Stimulated activated memory B cell treated with anti-CD40 and anti-IgM and Interleukin-4, amounts not matched to agents 10 μg/mL and 1 μg/mL and 100 μg/mL, for 72 hours (primary cell): ENCODE results near the gene CACNA2D4.

ENCODE experiments used
- ATAC-seq: fragments of 150-1000 bp; cut with Tn5 transposase; 2 replicates; pipeline ENCODE4 v1.10.0; 2021
- H3K27ac Mint-ChIP-seq: one replicate; pipeline ENCODE4 v1.8.0; 2022; ENCODE audit warnings: mild to moderate bottlenecking, mixed read lengths
- H3K27me3 Mint-ChIP-seq: one replicate; pipeline ENCODE4 v1.8.0; 2022; ENCODE audit warnings: mixed read lengths
- H3K36me3 Mint-ChIP-seq: one replicate; pipeline ENCODE4 v1.8.0; 2022; ENCODE audit warnings: mixed read lengths
- H3K4me1 Mint-ChIP-seq: one replicate; pipeline ENCODE4 v1.8.0; 2022; ENCODE audit warnings: mixed read lengths
- H3K4me3 Mint-ChIP-seq: one replicate; pipeline ENCODE4 v1.8.0; 2022; ENCODE audit warnings: mild to moderate bottlenecking, moderate library complexity, mixed read lengths
- H3K9me3 Mint-ChIP-seq: one replicate; pipeline ENCODE4 v1.8.0; 2022; ENCODE audit warnings: mixed read lengths

CACNA2D4 gene

DNA sequence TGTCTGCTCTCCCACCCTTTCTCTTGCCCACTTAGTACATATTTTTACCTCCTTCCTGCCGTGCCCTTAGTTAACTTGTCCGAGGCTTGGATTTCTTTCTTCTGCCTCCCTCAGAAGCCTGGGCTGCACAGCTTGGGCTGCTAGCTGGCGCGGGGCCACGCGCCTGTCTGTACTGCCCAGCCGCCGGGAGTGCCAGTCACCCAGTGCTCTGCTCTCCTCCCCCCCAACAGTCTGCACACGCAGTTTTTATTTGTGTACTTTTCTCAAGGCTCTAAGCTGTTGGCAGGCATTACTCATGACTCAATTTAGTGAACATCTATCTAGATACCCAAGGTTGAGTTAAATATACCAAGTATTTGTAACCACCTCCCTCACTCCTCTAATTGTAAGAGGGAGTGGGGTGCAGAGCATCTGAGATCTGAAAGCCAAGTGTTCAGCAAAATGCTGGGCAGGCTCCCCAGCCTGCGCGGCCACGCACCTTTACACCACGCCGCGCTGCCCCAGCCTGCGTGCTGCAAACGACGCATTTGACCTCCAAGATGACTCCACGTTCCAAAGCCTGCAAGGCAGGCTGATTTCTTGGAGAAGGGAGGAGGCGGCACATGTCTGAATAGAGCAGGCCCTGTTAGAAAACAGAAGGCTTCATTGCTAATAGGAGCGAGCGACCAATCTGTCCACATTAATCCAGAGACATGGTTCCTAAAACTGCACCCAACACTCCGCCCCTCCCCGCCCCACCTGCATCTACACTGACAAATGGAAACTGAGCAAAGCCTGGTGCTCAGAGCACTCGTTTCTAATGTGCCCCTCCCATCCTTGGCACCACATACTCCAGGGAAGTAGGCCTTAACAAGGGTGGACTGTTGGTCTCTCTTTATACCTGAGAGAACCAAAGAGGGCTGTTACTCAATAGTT, 18.2 kb upstream of the CACNA2D4 start:
- H3K36me3 Mint-ChIP-seq, result peaks cover 12% of the 10 kb centered on the region
- peaks cover 33% of the 10 kb centered on the region for H3K4me1 Mint-ChIP-seq
- H3K27me3 Mint-ChIP-seq, result no peaks in the 10 kb centered on the region
- no peak for ATAC-seq
- peak overlapping the region; percentile 69 for H3K27ac Mint-ChIP-seq
- H3K9me3 Mint-ChIP-seq, result no peaks in the 10 kb centered on the region
- no peak overlapping the region for H3K4me3 Mint-ChIP-seq

DNA sequence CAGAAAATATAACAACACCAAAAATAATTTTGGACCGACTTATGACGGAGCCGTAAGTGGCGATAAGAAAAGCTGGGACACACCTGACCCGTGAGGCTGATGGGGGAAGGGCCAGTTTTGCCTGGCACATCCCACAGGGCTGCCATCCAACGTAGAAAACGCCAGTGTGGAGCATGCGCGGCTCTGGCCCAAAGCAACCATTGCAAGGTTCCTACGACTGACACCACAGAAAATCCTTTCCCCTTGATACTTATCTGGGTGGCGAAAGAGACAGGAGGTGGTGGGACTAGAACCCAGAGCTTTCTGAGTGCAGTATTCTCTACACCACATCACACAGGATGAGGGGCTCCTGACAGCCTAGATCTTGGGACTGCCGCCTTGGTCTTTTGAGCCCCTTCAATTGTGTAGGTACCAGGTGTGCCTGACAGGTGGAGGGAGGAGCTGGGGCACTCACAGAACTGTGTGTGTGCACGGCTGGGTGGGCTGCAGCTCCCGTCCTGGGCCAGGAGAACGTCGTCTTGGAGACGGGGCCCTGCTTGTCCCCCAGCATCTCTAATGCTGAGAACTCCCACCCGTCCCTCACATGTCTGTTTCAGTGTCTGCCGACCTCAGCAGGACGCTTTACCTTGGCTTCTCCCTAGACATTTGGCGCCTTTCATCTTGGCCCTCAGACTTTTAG, 17.4 kb upstream of the CACNA2D4 start:
- no peaks in the 10 kb centered on the region for H3K9me3 Mint-ChIP-seq
- ATAC-seq, result no peak
- peak overlapping the region; percentile 69 for H3K27ac Mint-ChIP-seq
- H3K4me1 Mint-ChIP-seq, result peaks cover 41% of the 10 kb centered on the region
- no peak overlapping the region for H3K4me3 Mint-ChIP-seq
- peaks cover 6% of the 10 kb centered on the region for H3K36me3 Mint-ChIP-seq
- H3K27me3 Mint-ChIP-seq, result no peaks in the 10 kb centered on the region

DNA sequence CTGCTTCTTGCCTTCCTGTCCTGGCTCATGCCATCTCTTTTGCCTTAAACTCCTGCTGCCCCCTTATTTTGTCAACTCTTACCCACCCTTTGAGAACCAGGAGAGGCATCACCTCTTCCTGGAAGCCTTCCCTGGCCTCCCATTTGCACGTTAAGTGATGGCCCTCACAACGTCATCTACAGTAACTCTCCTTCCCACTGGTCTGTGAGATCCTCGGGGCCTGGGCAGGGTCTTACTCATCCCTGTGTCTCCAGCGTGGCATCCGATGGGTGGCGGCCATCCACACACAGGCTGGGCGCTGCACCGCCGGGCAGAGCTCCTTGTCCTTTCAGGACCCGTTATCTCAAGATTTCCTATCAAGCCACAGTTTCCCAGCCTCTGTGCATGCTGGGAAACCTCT, 16.8 kb upstream of the CACNA2D4 start:
- Mint-ChIP-seq H3K4me1 (peaks cover 47% of the 10 kb centered on the region), H3K4me3 (no peak overlapping the region), H3K27ac (no peak overlapping the region), H3K9me3 (no peaks in the 10 kb centered on the region), H3K36me3 (peaks cover 5% of the 10 kb centered on the region), H3K27me3 (no peaks in the 10 kb centered on the region)
- ATAC-seq, result no peak

DNA sequence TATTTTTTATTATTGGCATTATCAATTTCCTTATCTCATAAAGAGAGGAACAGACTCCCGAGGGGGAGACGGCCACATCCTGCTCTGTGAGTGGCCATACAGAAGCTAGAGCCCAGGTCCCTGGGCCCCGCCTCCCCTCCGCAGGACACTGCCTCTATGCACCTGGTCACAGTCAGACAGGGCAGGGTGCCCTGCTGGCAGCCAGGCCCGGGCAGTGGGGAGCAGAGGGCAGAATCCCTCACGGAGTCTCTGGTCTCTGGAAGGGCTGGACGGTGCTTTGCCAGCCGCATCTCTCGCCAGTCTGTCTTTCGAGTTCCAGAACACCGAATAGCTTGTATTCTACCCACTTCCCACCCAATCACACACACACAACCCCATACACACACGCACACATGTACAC, 16.4 kb upstream of the CACNA2D4 start:
- Mint-ChIP-seq H3K4me1 (peaks cover 48% of the 10 kb centered on the region), H3K27me3 (no peaks in the 10 kb centered on the region), H3K9me3 (no peaks in the 10 kb centered on the region), H3K27ac (peak overlapping the region; percentile 17), H3K4me3 (no peak overlapping the region), H3K36me3 (peaks cover 5% of the 10 kb centered on the region)
- no peak for ATAC-seq

DNA sequence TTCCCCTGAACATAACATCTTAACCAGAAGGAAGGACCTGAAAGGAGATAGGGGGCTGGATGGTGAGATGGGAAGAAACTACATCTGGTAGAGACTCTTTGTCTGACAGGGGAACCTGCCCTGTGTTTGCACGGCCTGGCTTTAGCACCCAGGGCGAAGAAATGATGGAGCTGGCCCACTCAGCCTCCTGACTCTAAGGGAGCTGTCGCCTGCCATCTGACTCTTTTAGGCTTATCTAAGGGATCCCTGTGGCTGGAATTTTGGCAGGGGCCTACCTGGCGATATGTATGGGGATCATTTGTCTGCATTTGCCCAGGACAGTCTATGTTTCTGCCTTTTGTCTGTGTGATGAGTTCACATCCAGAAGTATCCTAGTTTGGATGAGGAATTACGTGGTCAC, 15.6 kb upstream of the CACNA2D4 start:
- no peaks in the 10 kb centered on the region for H3K9me3 Mint-ChIP-seq
- H3K4me3 Mint-ChIP-seq, result no peak overlapping the region
- H3K4me1 Mint-ChIP-seq, result peaks cover 53% of the 10 kb centered on the region
- no peaks in the 10 kb centered on the region for H3K27me3 Mint-ChIP-seq
- H3K27ac Mint-ChIP-seq, result peak overlapping the region; percentile 17
- peaks cover 5% of the 10 kb centered on the region for H3K36me3 Mint-ChIP-seq
- no peak for ATAC-seq

DNA sequence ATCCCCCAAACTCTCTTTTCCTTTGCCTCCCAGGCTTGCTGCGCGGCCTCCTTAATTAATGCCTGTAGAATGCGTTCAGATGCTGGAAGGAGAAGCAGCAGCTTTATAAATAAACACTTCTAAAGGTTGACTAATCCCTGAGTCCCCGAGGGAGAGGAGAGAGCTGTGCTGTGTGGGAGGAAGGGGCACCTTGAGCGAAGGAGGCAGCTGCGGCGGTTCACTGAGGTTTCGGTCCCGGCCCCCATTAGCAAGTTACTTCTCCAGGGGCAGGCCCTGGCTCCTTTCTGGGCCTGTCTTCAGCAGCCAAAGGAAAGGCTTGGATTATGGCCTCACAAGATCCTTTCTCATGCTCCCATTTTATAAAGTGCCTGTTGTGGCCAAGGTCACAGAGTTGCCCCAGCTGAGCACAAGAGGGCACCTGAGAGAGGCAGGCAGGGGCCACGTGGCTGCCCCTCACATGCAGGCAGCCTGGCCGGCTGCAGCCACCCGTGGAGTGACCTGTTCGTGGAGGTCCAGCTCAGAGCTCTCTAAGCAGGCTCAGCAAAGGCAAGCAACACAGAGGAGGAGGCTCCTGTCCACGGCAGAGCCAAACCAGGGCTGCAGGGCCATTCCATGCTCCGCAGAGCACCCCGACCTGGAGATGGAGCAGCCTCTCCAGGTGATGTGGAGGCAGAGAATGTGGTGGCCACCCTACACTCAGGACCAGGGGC, 15.0 kb upstream of the CACNA2D4 start:
- peaks cover 5% of the 10 kb centered on the region for H3K36me3 Mint-ChIP-seq
- no peaks in the 10 kb centered on the region for H3K9me3 Mint-ChIP-seq
- H3K4me1 Mint-ChIP-seq, result peaks cover 58% of the 10 kb centered on the region
- peak overlapping the region; percentile 32 for H3K4me3 Mint-ChIP-seq
- peak overlapping the region; percentile 17 for H3K27ac Mint-ChIP-seq
- ATAC-seq, result peak; percentile 87
- H3K27me3 Mint-ChIP-seq, result no peaks in the 10 kb centered on the region

DNA sequence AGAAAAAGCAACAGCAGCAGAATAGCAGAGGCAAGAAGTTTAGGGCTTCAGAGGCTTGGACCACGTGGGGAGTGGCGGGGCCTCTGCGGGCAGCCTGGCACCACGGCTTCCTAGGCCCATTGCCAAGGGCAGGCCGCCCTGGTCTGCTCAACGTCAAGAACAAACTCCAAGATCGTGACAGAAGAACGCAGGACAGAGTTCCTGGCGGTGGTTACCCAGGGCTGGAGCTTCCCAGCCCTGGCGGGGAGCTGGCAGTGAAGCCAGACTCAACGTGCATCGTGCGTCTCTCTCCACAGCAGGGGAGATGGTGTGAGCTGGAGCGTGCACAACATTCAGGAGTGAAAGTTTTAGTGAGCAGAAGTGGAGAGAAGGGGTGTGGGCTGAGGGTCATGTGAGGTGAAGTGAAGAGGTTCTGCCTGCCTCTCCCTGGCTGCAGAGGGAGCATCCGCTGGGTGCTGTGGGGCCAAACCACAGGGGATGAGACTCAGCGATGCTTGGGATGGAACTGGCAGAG, 13.9 kb upstream of the CACNA2D4 start:
- Mint-ChIP-seq H3K4me3 (peak overlapping the region; percentile 32), H3K4me1 (peaks cover 58% of the 10 kb centered on the region), H3K9me3 (no peaks in the 10 kb centered on the region), H3K27me3 (no peaks in the 10 kb centered on the region), H3K27ac (peak overlapping the region; percentile 17), H3K36me3 (peaks cover 5% of the 10 kb centered on the region)
- peak; percentile 65 for ATAC-seq

DNA sequence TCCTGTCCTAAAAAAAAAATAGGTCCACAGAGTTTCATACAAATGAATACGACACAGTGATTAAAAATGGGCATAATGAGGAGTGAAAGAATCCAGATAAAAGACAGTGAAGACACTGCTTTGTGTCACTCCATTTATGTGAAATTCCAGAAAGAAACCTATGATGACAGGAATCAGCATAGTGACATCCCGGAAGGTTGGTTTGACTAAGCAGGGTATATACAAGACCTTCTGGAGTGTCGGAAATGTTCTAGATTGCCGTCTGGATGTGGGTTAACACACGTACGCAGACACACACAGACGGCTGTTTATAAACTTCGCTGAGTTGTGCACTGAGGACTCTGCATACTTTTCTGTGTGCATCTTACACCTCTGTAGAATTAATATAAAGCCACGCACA, 13.2 kb upstream of the CACNA2D4 start:
- H3K4me3 Mint-ChIP-seq, result no peak overlapping the region

DNA sequence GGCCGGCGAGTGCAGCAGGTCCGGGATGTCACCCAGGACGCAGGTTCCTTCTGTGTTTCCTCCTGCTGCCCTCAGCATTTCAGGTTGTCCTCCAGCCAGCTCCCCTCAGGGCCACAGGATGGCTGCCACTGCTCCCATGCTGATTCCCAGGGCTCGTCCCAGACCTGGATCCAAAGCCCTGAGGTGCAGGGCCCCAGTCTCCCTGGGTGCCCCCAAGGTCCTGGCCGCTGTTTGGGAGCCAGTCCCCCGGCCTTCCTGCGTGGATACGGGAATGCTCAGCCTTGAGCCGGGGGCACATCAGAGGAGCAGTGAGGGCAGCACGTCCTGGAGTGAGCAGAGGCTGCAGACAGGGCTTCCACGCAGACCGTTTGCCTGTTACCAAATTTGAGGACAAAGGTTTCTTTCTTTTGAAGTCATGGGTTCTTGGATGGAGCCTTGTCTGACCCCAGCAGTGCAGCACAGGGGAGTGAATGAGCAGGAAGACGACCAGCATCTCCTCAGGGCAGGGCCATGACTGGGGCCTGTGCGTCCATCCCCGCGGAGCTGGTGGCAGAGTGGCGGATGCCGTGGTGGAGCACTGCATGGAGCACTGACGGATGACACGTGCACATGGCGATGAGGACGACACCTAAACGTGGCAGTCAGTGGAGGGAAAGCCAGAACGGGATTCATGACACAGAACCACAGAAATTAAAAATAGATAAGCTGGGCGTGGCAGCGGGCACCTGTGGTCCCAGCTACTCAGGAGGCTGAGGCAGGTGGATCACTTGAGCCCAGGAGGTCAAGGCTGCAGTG, 12.5 kb upstream of the CACNA2D4 start:
- H3K4me1 Mint-ChIP-seq, result peaks cover 65% of the 10 kb centered on the region
- no peaks in the 10 kb centered on the region for H3K9me3 Mint-ChIP-seq
- no peak for ATAC-seq
- H3K27ac Mint-ChIP-seq, result peak overlapping the region; percentile 90
- no peaks in the 10 kb centered on the region for H3K27me3 Mint-ChIP-seq
- H3K4me3 Mint-ChIP-seq, result no peak overlapping the region
- no peaks in the 10 kb centered on the region for H3K36me3 Mint-ChIP-seq

More for the DNA sequence above, 13.2 kb upstream of the CACNA2D4 start:
- Mint-ChIP-seq H3K27me3 (no peaks in the 10 kb centered on the region), H3K36me3 (peaks cover 5% of the 10 kb centered on the region), H3K9me3 (no peaks in the 10 kb centered on the region), H3K27ac (peak overlapping the region; percentile 17), H3K4me1 (peaks cover 59% of the 10 kb centered on the region)
- no peak for ATAC-seq

DNA sequence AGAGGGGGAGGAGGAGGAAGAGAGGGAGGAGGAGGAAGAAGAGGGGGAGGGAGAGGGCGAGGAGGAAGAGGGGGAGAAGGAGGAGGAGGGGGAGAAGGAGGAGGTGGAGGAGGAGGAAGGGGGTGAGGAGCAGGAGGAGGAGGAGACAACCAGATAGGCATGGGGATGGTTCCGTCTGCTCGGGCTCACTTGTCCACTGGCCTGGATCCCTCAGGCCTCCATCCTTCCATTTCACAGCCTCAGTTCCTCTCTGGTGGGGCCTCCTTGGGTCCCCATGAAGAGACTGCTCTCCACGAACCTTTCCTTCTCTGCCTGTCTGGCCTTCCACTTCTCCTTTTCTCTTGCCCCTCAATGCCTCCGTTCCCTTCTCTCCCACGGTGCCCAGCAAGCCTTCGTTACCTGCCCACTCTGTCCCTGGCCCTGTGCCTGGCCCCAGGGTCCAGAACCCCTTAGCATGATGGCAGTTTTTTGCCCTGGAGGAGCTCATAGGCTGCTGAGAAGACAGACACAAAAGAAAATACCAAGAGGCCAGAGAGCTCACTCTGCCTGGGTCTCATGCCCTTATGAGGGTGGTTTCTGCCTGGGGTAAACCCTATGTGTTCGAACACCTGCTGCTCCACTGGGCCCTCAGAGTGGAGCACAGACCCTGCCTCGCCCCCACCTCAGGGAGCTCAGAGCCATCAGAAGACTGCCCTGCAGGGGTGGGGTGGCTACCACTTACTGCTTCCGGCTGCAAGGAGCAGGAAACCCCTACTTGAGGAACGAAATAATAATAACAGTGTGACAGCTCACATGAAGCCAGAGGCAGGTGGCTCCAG, 11.7 kb upstream of the CACNA2D4 start:
- Mint-ChIP-seq H3K9me3 (no peaks in the 10 kb centered on the region), H3K27me3 (no peaks in the 10 kb centered on the region), H3K27ac (peak overlapping the region; percentile 90), H3K4me3 (peak overlapping the region; percentile 32), H3K4me1 (peaks cover 73% of the 10 kb centered on the region), H3K36me3 (no peaks in the 10 kb centered on the region)
- no peak for ATAC-seq

DNA sequence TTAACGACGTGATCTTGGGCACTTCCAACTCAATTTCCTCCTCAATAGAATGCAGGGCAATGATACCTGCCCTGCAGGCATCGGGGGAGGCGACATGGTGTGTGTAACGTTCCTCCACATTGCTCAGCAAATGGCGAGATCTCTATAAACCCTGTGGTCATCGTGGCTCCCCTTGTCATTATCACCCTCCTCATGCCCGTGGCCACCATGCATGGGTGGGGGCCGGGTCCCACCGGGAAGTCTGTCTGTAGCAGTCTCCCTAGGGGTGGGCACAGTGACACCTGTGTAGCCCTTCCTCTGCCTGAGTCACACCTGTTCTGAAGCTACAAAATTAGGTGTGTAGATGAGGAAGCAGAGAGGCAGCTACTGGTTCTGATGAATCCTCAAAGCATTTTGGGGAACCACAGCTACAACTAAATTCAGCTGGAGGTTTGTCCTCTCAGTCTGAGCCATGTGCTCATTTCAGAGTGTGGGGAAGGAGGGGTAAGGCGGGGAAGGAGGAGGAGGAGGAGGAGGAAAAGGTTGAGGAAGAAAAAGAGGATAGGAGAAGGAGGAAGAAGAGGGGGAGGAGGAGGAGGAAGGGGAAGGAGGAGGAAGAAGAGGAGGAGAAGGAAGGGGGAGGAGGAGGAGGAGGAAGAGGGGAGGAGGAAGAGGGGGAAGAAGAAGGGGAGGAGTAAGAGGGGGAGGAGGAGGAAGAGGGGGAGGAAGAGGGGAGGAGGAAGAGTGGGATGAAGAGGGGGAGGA, 11.0 kb upstream of the CACNA2D4 start:
- H3K4me3 Mint-ChIP-seq, result peak overlapping the region; percentile 47
- ATAC-seq, result peak; percentile 37
- H3K4me1 Mint-ChIP-seq, result peaks cover 81% of the 10 kb centered on the region
- H3K27ac Mint-ChIP-seq, result peak overlapping the region; percentile 90
- no peaks in the 10 kb centered on the region for H3K27me3 Mint-ChIP-seq
- H3K9me3 Mint-ChIP-seq, result no peaks in the 10 kb centered on the region
- H3K36me3 Mint-ChIP-seq, result no peaks in the 10 kb centered on the region

DNA sequence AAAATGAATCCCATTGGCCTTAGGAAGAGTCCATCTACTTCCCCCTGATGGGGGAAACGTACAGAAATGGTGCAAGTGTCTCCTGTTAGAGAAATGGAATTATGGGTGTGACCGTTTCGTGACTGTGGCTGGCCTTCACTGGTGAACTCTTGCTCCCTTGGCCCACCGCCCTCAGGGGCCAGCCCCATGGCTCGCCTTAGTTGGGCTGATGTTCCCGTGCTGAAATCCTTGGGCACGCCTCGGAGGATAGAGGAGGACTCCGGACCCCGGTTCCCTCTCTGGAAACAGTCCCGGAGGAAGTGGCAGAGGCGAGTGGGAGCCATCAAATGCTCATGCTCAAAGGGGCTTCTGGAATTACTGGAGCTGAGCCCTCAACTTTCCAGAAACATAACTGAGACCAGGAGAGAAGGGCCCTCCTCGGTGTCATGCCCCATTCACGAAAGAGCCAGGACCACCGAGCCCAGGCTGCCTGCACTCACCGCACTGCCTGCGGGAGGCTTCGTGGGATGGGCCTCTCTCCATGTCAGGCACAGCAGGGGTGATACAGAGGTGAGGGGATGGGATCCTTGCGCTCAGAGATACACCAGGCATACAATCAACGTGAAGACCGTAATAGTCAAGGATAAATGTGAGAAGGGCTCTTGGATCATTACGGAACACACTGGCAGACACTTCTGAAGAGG, 10.1 kb upstream of the CACNA2D4 start:
- Mint-ChIP-seq H3K4me3 (no peak overlapping the region), H3K4me1 (peaks cover 82% of the 10 kb centered on the region), H3K9me3 (no peaks in the 10 kb centered on the region), H3K36me3 (peaks cover 1% of the 10 kb centered on the region), H3K27me3 (no peaks in the 10 kb centered on the region), H3K27ac (no peak overlapping the region)
- ATAC-seq, result no peak

DNA sequence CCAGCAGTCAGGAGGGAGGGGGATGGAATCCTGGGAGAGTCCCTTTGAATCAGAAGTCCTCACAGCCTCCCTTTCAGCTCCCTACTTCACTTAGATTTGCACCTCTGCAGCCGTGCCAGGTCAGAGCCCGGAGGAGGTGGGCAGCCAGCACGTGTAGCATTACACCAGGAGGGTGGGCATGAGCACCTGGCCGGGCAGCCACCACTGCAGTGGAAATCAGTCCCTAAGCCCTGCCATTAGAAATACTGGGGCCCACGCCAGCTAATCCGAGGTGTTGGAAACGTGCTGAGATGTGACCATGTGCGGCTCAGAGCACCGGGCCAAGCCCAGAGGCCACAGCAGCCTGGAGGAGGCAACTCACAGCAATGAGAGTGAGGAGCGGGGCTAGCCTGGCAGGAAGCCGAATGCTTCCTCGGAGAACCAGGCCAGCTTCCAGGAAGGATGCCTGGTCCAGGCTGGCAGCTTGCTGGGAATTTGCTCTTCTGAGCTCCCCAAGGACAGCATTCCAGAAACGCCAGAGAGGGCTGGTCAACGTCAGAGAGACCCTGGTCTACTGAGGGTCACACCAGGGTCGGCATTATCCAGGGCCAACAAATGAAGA, 9.4 kb upstream of the CACNA2D4 start:
- no peak overlapping the region for H3K27ac Mint-ChIP-seq
- H3K27me3 Mint-ChIP-seq, result no peaks in the 10 kb centered on the region
- ATAC-seq, result no peak
- peaks cover 9% of the 10 kb centered on the region for H3K36me3 Mint-ChIP-seq
- peaks cover 3% of the 10 kb centered on the region for H3K9me3 Mint-ChIP-seq
- H3K4me3 Mint-ChIP-seq, result no peak overlapping the region
- peaks cover 82% of the 10 kb centered on the region for H3K4me1 Mint-ChIP-seq
